K562 (cell line): ENCODE data around the gene BNIP3. TPM values are rescaled to one million over a fixed set of nuclear protein-coding genes. Genes with fewer than 3 reads are reported as not detected.

Experiments
- ARID1B ChIP-seq: fragments of 450-650 bp; IDR thresholded peaks from 2 replicates; pipeline ENCODE4 v1.6.1; 2016; ENCODE audit warnings: antibody characterized with exemption, mild to moderate bottlenecking, inconsistent platforms
- ATF7 ChIP-seq: fragments of 450-650 bp; IDR thresholded peaks from 2 replicates; pipeline ENCODE4 v1.7.1; 2014; ENCODE audit warnings: mild to moderate bottlenecking, moderate library complexity
- C11orf30 ChIP-seq: fragments of 450-650 bp; IDR thresholded peaks from 2 replicates; pipeline ENCODE4 v1.6.1; 2016; ENCODE audit warnings: low read depth, mild to moderate bottlenecking
- CBX3 ChIP-seq, 2 experiments: IDR thresholded peaks; 1 replicate in 1 of 2; 2 replicates in 1 of 2; pipeline ENCODE4 v1.6.1; 2012; ENCODE audit warnings: inconsistent platforms in 2 of 2, low read length in 2 of 2, borderline replicate concordance in 1 of 2, control low read depth in 1 of 2
- FOXJ2 ChIP-seq: fragments of 200-800 bp; sonication (Bioruptor generic); IDR thresholded peaks from 2 replicates; pipeline ENCODE4 v1.6.1; 2016; ENCODE audit warnings: missing genetic modification characterization, missing compliant biosample characterization
- HNRNPK ChIP-seq: fragments of 200-400 bp; formaldehyde crosslinking; IDR thresholded peaks from one replicate; pipeline ENCODE4 v1.6.1; 2018; ENCODE audit warnings: mild to moderate bottlenecking, low read depth, low read length; ENCODE audit not compliant: poor library complexity, severe bottlenecking
- MAFF ChIP-seq: IDR thresholded peaks from 2 replicates; pipeline ENCODE4 v1.6.1; 2012; ENCODE audit warnings: low read length, improper control_type of control experiment
- OTX1 ChIP-seq: fragments of 450-650 bp; formaldehyde crosslinking; IDR thresholded peaks from 2 replicates; pipeline ENCODE4 v1.4.0; 2022; ENCODE audit warnings: mild to moderate bottlenecking
- POLR2AphosphoS5 ChIP-seq: IDR thresholded peaks from 2 replicates; pipeline ENCODE4 v1.6.1; 2011; ENCODE audit warnings: mild to moderate bottlenecking, low read depth, low read length, moderate library complexity; ENCODE audit not compliant: control insufficient read depth, insufficient read depth
- PTRF ChIP-seq: fragments of 450-650 bp; IDR thresholded peaks from 2 replicates; pipeline ENCODE4 v1.6.1; 2016; ENCODE audit warnings: mild to moderate bottlenecking, missing genetic modification characterization, missing compliant biosample characterization
- PTTG1 ChIP-seq: fragments of 450-650 bp; IDR thresholded peaks from 2 replicates; pipeline ENCODE4 v1.6.1; 2016; ENCODE audit warnings: low read depth, mild to moderate bottlenecking, missing genetic modification characterization, missing compliant biosample characterization
- RBM17 ChIP-seq: fragments of 200-400 bp; formaldehyde crosslinking; IDR thresholded peaks from 2 replicates; pipeline ENCODE4 v1.6.1; 2017; ENCODE audit warnings: low read depth, mild to moderate bottlenecking, low read length, borderline replicate concordance
- SMAD2 ChIP-seq: fragments of 150-350 bp; IDR thresholded peaks from 2 replicates; pipeline ENCODE4 v1.6.1; 2014; ENCODE audit warnings: low read depth, mild to moderate bottlenecking, low read length
- SNIP1 ChIP-seq: fragments of 450-650 bp; IDR thresholded peaks from 2 replicates; pipeline ENCODE4 v1.7.1; 2017; ENCODE audit warnings: low read depth, mild to moderate bottlenecking
- TRIM24 ChIP-seq, 2 experiments: fragments of 450-650 bp; IDR thresholded peaks; 2 replicates each; pipeline ENCODE4 v1.6.1; 2016
- ZKSCAN3 ChIP-seq: fragments of 250-450 bp; sonication (Bioruptor Pico); IDR thresholded peaks from 2 replicates; pipeline ENCODE4 v1.4.0; 2020
- ZNF354B ChIP-seq: fragments of 250-450 bp; sonication (Bioruptor Pico); IDR thresholded peaks from 2 replicates; pipeline ENCODE4 v1.4.0; 2020
- ZNF75A ChIP-seq: fragments of 450-650 bp; formaldehyde crosslinking; IDR thresholded peaks from 2 replicates; pipeline ENCODE4 v1.4.0; 2020; ENCODE audit warnings: mild to moderate bottlenecking
- polyA plus RNA-seq, 8 experiments: library from polyadenylated mRNA; depleted of rRNA in 4 of 8; stranded (reverse) in 5 of 8; unstranded in 3 of 8; fragments of >200 nt; fragmentation: Nextera tagmentation in 2 of 8; fragmentation: Illumina TruSeq in 1 of 8; extraction: Ambion mirVana in 2 of 8; extraction: Trizol in 1 of 8; gene quantifications; 2 replicates each; pipeline versions ENCODE4 v1.2.1 to v1.2.3, GENCODE V29; 2011 to 2014; ENCODE audit warnings: inconsistent platforms in 1 of 8, missing spikeins in 1 of 8
- total RNA-seq, 7 experiments: library from RNA; depleted of rRNA in 6 of 7; stranded (reverse); fragments of >200 nt in 6 of 7; fragmentation: Illumina TruSeq in 2 of 7; extraction: Trizol in 2 of 7; gene quantifications; 2 replicates each; pipeline versions ENCODE4 v1.2.1 to v1.2.3, GENCODE V29; 2011 to 2021; ENCODE audit warnings: low replicate concordance in 1 of 7
- TF ChIP-seq, protein P1 (sequence below): sonication (generic); formaldehyde crosslinking; IDR thresholded peaks from 2 replicates; pipeline ENCODE4 v1.8.1; 2023; ENCODE audit warnings: mild to moderate bottlenecking, missing genetic modification reagents
- TF ChIP-seq, protein P2 (sequence below): fragments of 250-450 bp; sonication (Bioruptor Pico); IDR thresholded peaks from 2 replicates; pipeline ENCODE4 v1.8.0; 2021; ENCODE audit warnings: borderline replicate concordance, mild to moderate bottlenecking, moderate library complexity; ENCODE audit not compliant: poor library complexity, severe bottlenecking
- TF ChIP-seq, protein P3 (sequence below): fragments of 450-650 bp; IDR thresholded peaks from 2 replicates; pipeline ENCODE4 v1.6.1; 2016
- TF ChIP-seq, protein P4 (sequence below): fragments of 250-450 bp; sonication (Bioruptor Pico); IDR thresholded peaks from 2 replicates; pipeline ENCODE4 v1.4.0; 2020; ENCODE audit warnings: mild to moderate bottlenecking, moderate library complexity
- TF ChIP-seq, protein P5 (sequence below): fragments of 250-450 bp; sonication (Bioruptor Pico); IDR thresholded peaks from 2 replicates; pipeline ENCODE4 v1.5.0; 2020; ENCODE audit warnings: mild to moderate bottlenecking, borderline replicate concordance

Gene BNIP3
- total and polyA plus RNA-seq, 9 of the 15 experiments (the other 6 are each of a cell fraction or from before 2014, with no cell fraction given) = 9.2 to 119 (median 42.2) TPM

DNA sequence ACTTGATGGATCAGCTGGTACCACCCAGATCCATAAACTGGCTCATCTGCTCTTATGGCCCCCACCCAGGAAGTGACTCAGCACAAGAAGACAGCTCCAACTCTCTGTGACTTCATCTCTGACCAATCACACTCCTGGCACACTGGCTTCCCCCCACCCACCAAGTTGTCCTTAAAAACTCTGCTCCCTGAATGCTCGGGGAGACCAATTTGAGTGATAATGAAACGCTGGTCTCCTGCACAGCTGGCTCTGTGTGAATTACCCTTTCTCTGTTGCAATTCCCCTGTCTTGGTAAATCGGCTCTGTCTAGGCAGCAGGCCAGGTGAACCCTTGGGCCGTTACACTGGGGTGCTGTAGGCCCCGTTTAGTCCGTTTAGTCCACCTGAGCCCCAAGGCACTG lies 23.4 kb upstream of the BNIP3 start (continued):
- TF ChIP-seq OTX1 (CRISPR knock-in tag) (no peak), HNRNPK (no peak), PTRF (tag) (no peak), ZNF75A (CRISPR knock-in tag) (no peak), FOXJ2 (no peak), TRIM24 (IDR thresholded peaks at IDR 0.05) (peak; percentile 51 to 73), POLR2AphosphoS5 (no peak), MAFF (no peak; the same call in 1 of the 2 replicates), RBM17 (no peak), CBX3 (IDR thresholded peaks at IDR 0.05; ENCODE audit: borderline replicate concordance in 1 of 2, low read length in 2 of 2) (peak in 1 of 2 experiments; percentile 73; a peak in 1 of 3 replicates), ARID1B (0 out of 2 replicates have a peak, but pooled peaks have one; percentile 10), PTTG1 (tag) (no peak), ZKSCAN3 (CRISPR knock-in tag) (no peak), SNIP1 (no peak), SMAD2 (no peak), ZNF354B (CRISPR knock-in tag) (no peak), ATF7 (peak; percentile 82), C11orf30 (peak; percentile 59)
- TF ChIP-seq, protein P1, sequence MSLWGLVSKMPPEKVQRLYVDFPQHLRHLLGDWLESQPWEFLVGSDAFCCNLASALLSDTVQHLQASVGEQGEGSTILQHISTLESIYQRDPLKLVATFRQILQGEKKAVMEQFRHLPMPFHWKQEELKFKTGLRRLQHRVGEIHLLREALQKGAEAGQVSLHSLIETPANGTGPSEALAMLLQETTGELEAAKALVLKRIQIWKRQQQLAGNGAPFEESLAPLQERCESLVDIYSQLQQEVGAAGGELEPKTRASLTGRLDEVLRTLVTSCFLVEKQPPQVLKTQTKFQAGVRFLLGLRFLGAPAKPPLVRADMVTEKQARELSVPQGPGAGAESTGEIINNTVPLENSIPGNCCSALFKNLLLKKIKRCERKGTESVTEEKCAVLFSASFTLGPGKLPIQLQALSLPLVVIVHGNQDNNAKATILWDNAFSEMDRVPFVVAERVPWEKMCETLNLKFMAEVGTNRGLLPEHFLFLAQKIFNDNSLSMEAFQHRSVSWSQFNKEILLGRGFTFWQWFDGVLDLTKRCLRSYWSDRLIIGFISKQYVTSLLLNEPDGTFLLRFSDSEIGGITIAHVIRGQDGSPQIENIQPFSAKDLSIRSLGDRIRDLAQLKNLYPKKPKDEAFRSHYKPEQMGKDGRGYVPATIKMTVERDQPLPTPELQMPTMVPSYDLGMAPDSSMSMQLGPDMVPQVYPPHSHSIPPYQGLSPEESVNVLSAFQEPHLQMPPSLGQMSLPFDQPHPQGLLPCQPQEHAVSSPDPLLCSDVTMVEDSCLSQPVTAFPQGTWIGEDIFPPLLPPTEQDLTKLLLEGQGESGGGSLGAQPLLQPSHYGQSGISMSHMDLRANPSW (CRISPR knock-in tag) = no peak
- TF ChIP-seq, protein P2, sequence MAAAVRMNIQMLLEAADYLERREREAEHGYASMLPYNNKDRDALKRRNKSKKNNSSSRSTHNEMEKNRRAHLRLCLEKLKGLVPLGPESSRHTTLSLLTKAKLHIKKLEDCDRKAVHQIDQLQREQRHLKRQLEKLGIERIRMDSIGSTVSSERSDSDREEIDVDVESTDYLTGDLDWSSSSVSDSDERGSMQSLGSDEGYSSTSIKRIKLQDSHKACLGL (CRISPR knock-in tag) = no peak
- TF ChIP-seq, protein P3, sequence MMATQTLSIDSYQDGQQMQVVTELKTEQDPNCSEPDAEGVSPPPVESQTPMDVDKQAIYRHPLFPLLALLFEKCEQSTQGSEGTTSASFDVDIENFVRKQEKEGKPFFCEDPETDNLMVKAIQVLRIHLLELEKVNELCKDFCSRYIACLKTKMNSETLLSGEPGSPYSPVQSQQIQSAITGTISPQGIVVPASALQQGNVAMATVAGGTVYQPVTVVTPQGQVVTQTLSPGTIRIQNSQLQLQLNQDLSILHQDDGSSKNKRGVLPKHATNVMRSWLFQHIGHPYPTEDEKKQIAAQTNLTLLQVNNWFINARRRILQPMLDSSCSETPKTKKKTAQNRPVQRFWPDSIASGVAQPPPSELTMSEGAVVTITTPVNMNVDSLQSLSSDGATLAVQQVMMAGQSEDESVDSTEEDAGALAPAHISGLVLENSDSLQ = peak; percentile 48; the same call in 1 of the 2 replicates
- TF ChIP-seq, protein P4, sequence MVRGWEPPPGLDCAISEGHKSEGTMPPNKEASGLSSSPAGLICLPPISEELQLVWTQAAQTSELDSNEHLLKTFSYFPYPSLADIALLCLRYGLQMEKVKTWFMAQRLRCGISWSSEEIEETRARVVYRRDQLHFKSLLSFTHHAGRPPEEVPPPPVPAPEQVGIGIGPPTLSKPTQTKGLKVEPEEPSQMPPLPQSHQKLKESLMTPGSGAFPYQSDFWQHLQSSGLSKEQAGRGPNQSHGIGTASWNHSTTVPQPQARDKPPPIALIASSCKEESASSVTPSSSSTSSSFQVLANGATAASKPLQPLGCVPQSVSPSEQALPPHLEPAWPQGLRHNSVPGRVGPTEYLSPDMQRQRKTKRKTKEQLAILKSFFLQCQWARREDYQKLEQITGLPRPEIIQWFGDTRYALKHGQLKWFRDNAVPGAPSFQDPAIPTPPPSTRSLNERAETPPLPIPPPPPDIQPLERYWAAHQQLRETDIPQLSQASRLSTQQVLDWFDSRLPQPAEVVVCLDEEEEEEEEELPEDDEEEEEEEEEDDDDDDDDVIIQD (CRISPR knock-in tag) = no peak
- TF ChIP-seq, protein P5, sequence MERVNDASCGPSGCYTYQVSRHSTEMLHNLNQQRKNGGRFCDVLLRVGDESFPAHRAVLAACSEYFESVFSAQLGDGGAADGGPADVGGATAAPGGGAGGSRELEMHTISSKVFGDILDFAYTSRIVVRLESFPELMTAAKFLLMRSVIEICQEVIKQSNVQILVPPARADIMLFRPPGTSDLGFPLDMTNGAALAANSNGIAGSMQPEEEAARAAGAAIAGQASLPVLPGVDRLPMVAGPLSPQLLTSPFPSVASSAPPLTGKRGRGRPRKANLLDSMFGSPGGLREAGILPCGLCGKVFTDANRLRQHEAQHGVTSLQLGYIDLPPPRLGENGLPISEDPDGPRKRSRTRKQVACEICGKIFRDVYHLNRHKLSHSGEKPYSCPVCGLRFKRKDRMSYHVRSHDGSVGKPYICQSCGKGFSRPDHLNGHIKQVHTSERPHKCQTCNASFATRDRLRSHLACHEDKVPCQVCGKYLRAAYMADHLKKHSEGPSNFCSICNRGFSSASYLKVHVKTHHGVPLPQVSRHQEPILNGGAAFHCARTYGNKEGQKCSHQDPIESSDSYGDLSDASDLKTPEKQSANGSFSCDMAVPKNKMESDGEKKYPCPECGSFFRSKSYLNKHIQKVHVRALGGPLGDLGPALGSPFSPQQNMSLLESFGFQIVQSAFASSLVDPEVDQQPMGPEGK = no peak
